Osteoblast (primary cell): ENCODE data around the gene CTNNA2. TPM values are rescaled to one million over a fixed set of nuclear protein-coding genes. Genes with fewer than 3 reads are reported as not detected.

ENCODE experiments used
- DNase-seq: peaks from one replicate; pipeline ENCODE4 v3.0.0; 2011; ENCODE audit warnings: low spot score, mixed read lengths; ENCODE audit not compliant: insufficient read length; ENCODE audit errors: missing footprints
- H2AFZ ChIP-seq: 2 replicates; pipeline ENCODE4 v1.6.0; 2011; ENCODE audit warnings: mild to moderate bottlenecking, low read length
- H3K27ac ChIP-seq: 2 replicates; pipeline ENCODE4 v1.5.1; 2011; ENCODE audit warnings: mild to moderate bottlenecking, low read depth, low read length, moderate library complexity
- H3K27me3 ChIP-seq: 2 replicates; pipeline ENCODE4 v1.6.0; 2012; ENCODE audit warnings: mild to moderate bottlenecking, control low read depth, inconsistent platforms, low read length, moderate library complexity; ENCODE audit not compliant: insufficient read depth
- H3K36me3 ChIP-seq: 2 replicates; pipeline ENCODE4 v1.5.1; 2011; ENCODE audit warnings: mild to moderate bottlenecking, low read length, control low read depth, moderate library complexity; ENCODE audit not compliant: insufficient read depth
- H3K4me1 ChIP-seq: 2 replicates; pipeline ENCODE4 v1.5.1; 2011; ENCODE audit warnings: mild to moderate bottlenecking, low read length, control low read depth, moderate library complexity; ENCODE audit not compliant: insufficient read depth
- H3K4me2 ChIP-seq: 2 replicates; pipeline ENCODE4 v1.6.0; 2011; ENCODE audit warnings: mild to moderate bottlenecking, low read length; ENCODE audit not compliant: insufficient read depth
- H3K4me3 ChIP-seq: fragments of 200-600 bp; sonication (generic); 3 replicates; pipeline ENCODE4 v1.5.1; 2012; ENCODE audit warnings: mild to moderate bottlenecking, low read length, inconsistent platforms; ENCODE audit not compliant: insufficient read depth
- H3K79me2 ChIP-seq: 2 replicates; pipeline ENCODE4 v1.6.0; 2012; ENCODE audit warnings: mild to moderate bottlenecking, low read length, control low read depth, inconsistent platforms; ENCODE audit not compliant: insufficient read depth
- H3K9me3 ChIP-seq: 2 replicates; pipeline ENCODE4 v1.5.1; 2011; ENCODE audit warnings: low read depth, low read length, control low read depth
- H4K20me1 ChIP-seq: 2 replicates; pipeline ENCODE4 v1.6.0; 2012; ENCODE audit warnings: mild to moderate bottlenecking, low read length, control low read depth; ENCODE audit not compliant: insufficient read depth
- CTCF ChIP-seq: IDR thresholded peaks from 2 replicates; pipeline ENCODE4 v1.5.1; 2011; ENCODE audit warnings: mild to moderate bottlenecking, low read depth, low read length, moderate library complexity; ENCODE audit errors: extremely low read depth
- total RNA-seq: library from RNA; depleted of rRNA; stranded (reverse); fragments of >200 nt; gene quantifications from 2 replicates; pipeline ENCODE4 v1.2.3, GENCODE V29; 2012

The CTNNA2 gene
- total RNA-seq, 1 donor, result not detected

GRCh38 chr2:79915455-79915854 is 402.6 kb downstream of the CTNNA2 start:
- H3K36me3 ChIP-seq, result no peaks in the 10 kb centered on the region
- no peak for DNase-seq
- no peak overlapping the region for H3K4me2 ChIP-seq

GRCh38 chr2:79916285-79916684 is 403.4 kb downstream of the CTNNA2 start:
- no peaks in the 10 kb centered on the region for H3K36me3 ChIP-seq
- no peak for DNase-seq
- H4K20me1 ChIP-seq, result no peaks in the 10 kb centered on the region
- H3K27ac ChIP-seq, result no peak overlapping the region
- H3K79me2 ChIP-seq, result no peaks in the 10 kb centered on the region
- no peak overlapping the region for H3K4me2 ChIP-seq
- TF ChIP-seq CTCF, result no peak
- H3K4me3 ChIP-seq, result no peak overlapping the region
- H3K27me3 ChIP-seq, result no peaks in the 10 kb centered on the region
- no peak overlapping the region for H2AFZ ChIP-seq
- no peaks in the 10 kb centered on the region for H3K4me1 ChIP-seq
- no peaks in the 10 kb centered on the region for H3K9me3 ChIP-seq

More at GRCh38 chr2:79915455-79915854, 402.6 kb downstream of the CTNNA2 start:
- Histone ChIP-seq H3K79me2 (no peaks in the 10 kb centered on the region), H3K27me3 (no peaks in the 10 kb centered on the region), H2AFZ (no peak overlapping the region), H3K4me1 (no peaks in the 10 kb centered on the region), H4K20me1 (no peaks in the 10 kb centered on the region), H3K27ac (no peak overlapping the region), H3K9me3 (no peaks in the 10 kb centered on the region), H3K4me3 (no peak overlapping the region)
- no peak for TF ChIP-seq CTCF

GRCh38 chr2:79920512-79921076 is 407.7 kb downstream of the CTNNA2 start:
- Histone ChIP-seq H3K4me3 (no peak overlapping the region), H3K9me3 (no peaks in the 10 kb centered on the region), H3K4me1 (no peaks in the 10 kb centered on the region), H3K27me3 (no peaks in the 10 kb centered on the region), H3K79me2 (no peaks in the 10 kb centered on the region), H2AFZ (no peak overlapping the region), H3K36me3 (no peaks in the 10 kb centered on the region), H3K4me2 (no peak overlapping the region), H3K27ac (no peak overlapping the region), H4K20me1 (no peaks in the 10 kb centered on the region)
- TF ChIP-seq CTCF, result no peak
- DNase-seq, result no peak

- no peaks in the 10 kb centered on the region for H3K27me3 ChIP-seq
- H3K4me1 ChIP-seq, result no peaks in the 10 kb centered on the region
- H2AFZ ChIP-seq, result no peak overlapping the region
- no peaks in the 10 kb centered on the region for H3K36me3 ChIP-seq
- no peak overlapping the region for H3K4me3 ChIP-seq
- no peaks in the 10 kb centered on the region for H4K20me1 ChIP-seq
- no peaks in the 10 kb centered on the region for H3K9me3 ChIP-seq
- no peak overlapping the region for H3K27ac ChIP-seq
- DNase-seq, result no peak
- no peak overlapping the region for H3K4me2 ChIP-seq
- H3K79me2 ChIP-seq, result no peaks in the 10 kb centered on the region
- TF ChIP-seq CTCF, result no peak
Observed at GRCh38 chr2:79929624-79930023, 416.8 kb downstream of the CTNNA2 start.
